ENCODE measurements around the gene ZNF618.

DNA sequence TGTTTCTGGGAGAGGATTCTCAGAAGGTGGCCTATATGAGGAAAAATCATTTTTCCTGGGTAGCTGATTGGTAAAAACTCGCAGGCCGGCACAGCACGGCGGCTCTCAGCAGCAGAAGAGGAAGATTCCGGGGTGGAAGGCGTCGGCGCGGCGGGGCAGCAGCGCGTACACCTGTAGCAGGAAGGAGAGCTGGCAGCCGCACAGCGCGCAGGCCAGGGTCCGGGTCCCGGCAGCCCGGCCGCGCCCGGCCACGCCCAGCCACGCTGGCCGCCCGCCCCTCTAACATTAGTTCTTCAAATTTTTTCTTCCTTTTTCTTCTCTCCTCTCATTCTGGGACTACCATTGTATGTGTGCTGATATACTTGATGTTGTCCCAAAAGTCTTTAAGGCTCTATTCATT lies 24.8 kb upstream of the ZNF618 start:
- TF ChIP-seq POLR2A (IDR thresholded peaks at IDR 0.05) (no peak), EP300 (IDR thresholded peaks at IDR 0.05) (no peak)
- TF ChIP-seq, protein P1, sequence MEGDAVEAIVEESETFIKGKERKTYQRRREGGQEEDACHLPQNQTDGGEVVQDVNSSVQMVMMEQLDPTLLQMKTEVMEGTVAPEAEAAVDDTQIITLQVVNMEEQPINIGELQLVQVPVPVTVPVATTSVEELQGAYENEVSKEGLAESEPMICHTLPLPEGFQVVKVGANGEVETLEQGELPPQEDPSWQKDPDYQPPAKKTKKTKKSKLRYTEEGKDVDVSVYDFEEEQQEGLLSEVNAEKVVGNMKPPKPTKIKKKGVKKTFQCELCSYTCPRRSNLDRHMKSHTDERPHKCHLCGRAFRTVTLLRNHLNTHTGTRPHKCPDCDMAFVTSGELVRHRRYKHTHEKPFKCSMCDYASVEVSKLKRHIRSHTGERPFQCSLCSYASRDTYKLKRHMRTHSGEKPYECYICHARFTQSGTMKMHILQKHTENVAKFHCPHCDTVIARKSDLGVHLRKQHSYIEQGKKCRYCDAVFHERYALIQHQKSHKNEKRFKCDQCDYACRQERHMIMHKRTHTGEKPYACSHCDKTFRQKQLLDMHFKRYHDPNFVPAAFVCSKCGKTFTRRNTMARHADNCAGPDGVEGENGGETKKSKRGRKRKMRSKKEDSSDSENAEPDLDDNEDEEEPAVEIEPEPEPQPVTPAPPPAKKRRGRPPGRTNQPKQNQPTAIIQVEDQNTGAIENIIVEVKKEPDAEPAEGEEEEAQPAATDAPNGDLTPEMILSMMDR (IDR thresholded peaks at IDR 0.05): no peak

All from ovary (tissue), 3 donors.